HG02610 (cell line): Measurements from ENCODE around the gene CTNNBL1.

Source experiments
- ATAC-seq: cut with Tn5 transposase; IDR thresholded peaks from one replicate; pipeline ENCODE4 v1.9.1; 2021; ENCODE audit warnings: mild to moderate bottlenecking, moderate library complexity; ENCODE audit not compliant: unreplicated experiment

Gene CTNNBL1

GRCh38 chr20:37808233-37809070, 114.6 kb downstream of the CTNNBL1 start:
- ATAC-seq = no peak

- ATAC-seq = no peak
Observed at GRCh38 chr20:37810027-37810426, 116.2 kb downstream of the CTNNBL1 start.

GRCh38 chr20:37816003-37816402, 122.2 kb downstream of the CTNNBL1 start:
- no peak for ATAC-seq

- no peak for ATAC-seq
Observed at GRCh38 chr20:37816726-37817125, 122.9 kb downstream of the CTNNBL1 start.

- ATAC-seq = no peak
Observed at GRCh38 chr20:37821696-37822095, 127.9 kb downstream of the CTNNBL1 start.

GRCh38 chr20:37822141-37822601, 128.3 kb downstream of the CTNNBL1 start:
- ATAC-seq = no peak

- ATAC-seq = peak; percentile 83
Observed at GRCh38 chr20:37823296-37823980, 129.6 kb downstream of the CTNNBL1 start.

GRCh38 chr20:37827605-37828004, 133.8 kb downstream of the CTNNBL1 start:
- no peak for ATAC-seq

GRCh38 chr20:37828684-37829083, 134.9 kb downstream of the CTNNBL1 start:
- ATAC-seq = no peak

- no peak for ATAC-seq
Observed at GRCh38 chr20:37829128-37829527, 135.3 kb downstream of the CTNNBL1 start.

GRCh38 chr20:37833221-37833896, 139.5 kb downstream of the CTNNBL1 start:
- ATAC-seq = no peak

- no peak for ATAC-seq
Observed at GRCh38 chr20:37836926-37837325, 143.1 kb downstream of the CTNNBL1 start.

GRCh38 chr20:37837924-37838323, 144.1 kb downstream of the CTNNBL1 start:
- ATAC-seq = no peak

GRCh38 chr20:37838769-37839431, 145.1 kb downstream of the CTNNBL1 start:
- no peak for ATAC-seq

GRCh38 chr20:37839432-37839827, 145.6 kb downstream of the CTNNBL1 start:
- ATAC-seq = no peak

GRCh38 chr20:37839955-37840354, 146.1 kb downstream of the CTNNBL1 start:
- ATAC-seq = no peak

- ATAC-seq = no peak
Observed at GRCh38 chr20:37841389-37841788, 147.6 kb downstream of the CTNNBL1 start.

GRCh38 chr20:37841971-37842370, 148.1 kb downstream of the CTNNBL1 start:
- ATAC-seq = no peak

- ATAC-seq = no peak
Observed at GRCh38 chr20:37845241-37845681, 151.4 kb downstream of the CTNNBL1 start.

GRCh38 chr20:37845878-37846277, 152.0 kb downstream of the CTNNBL1 start:
- ATAC-seq = no peak

- ATAC-seq = no peak
Observed at GRCh38 chr20:37846573-37846972, 152.7 kb downstream of the CTNNBL1 start.
